IMR-90 (cell line): ENCODE measurements around the gene TULP4. TPM values are rescaled to one million over a fixed set of nuclear protein-coding genes. Genes with fewer than 3 reads are reported as not detected.

Experiments
- ATAC-seq: fragments of 200-7000 bp; cut with Tn5 transposase; 2 replicates; pipeline ENCODE4 v1.9.1; 2020; ENCODE audit warnings: low read depth, mild to moderate bottlenecking, moderate library complexity
- BruUV-seq: library from RNA; stranded (reverse); fragments of 400-500 nt; replicated peaks from 2 replicates; lab custom pipeline; 2021; lab: Mats Ljungman, UMichigan
- CTCF ChIA-PET: fragments of 300-600 bp; formaldehyde crosslinking; extraction: SDS; loops from one replicate; lab custom pipeline; 2021; ENCODE audit warnings: antibody characterized with exemption; lab: Yijun Ruan, JAX
- POLR2A ChIA-PET: fragments of 300-600 bp; sonication (Branson Sonifier 250); formaldehyde crosslinking; loops from one replicate; lab custom pipeline; 2022; ENCODE audit warnings: antibody characterized with exemption; ENCODE audit not compliant: unreplicated experiment; lab: Charles Lee
- DNase-seq: peaks from one replicate; pipeline ENCODE4 v3.0.0; 2013
- H2AFZ ChIP-seq: replicated peaks from 2 replicates; pipeline ENCODE3; 2013; ENCODE audit warnings: low read length, mild to moderate bottlenecking; ENCODE audit not compliant: poor library complexity
- H2AK5ac ChIP-seq: 2 replicates; pipeline ENCODE4 v1.6.1; 2013; ENCODE audit warnings: low read depth, low read length, inconsistent platforms
- H2AK9ac ChIP-seq: replicated peaks from 2 replicates; pipeline ENCODE3; 2013; ENCODE audit warnings: mild to moderate bottlenecking, low read depth, low read length, moderate library complexity; ENCODE audit not compliant: poor library complexity
- H2BK120ac ChIP-seq: 2 replicates; pipeline ENCODE4 v1.6.1; 2013; ENCODE audit warnings: low read depth, low read length, inconsistent platforms
- H2BK15ac ChIP-seq: 3 replicates; pipeline ENCODE4 v1.6.1; 2013; ENCODE audit warnings: low read depth, low read length, inconsistent platforms
- H2BK20ac ChIP-seq: 2 replicates; pipeline ENCODE4 v1.6.1; 2013; ENCODE audit warnings: low read depth, mild to moderate bottlenecking, inconsistent platforms, low read length, moderate library complexity
- H2BK5ac ChIP-seq: 2 replicates; pipeline ENCODE4 v1.6.1; 2013; ENCODE audit warnings: mild to moderate bottlenecking, low read depth, low read length, inconsistent platforms; ENCODE audit not compliant: poor library complexity, severe bottlenecking
- H3K14ac ChIP-seq: replicated peaks from 2 replicates; pipeline ENCODE4 v1.6.1; 2013; ENCODE audit warnings: low read depth, low read length, inconsistent platforms
- H3K18ac ChIP-seq: 2 replicates; pipeline ENCODE4 v1.6.1; 2013; ENCODE audit warnings: low read depth, low read length, control low read depth
- H3K23ac ChIP-seq: 2 replicates; pipeline ENCODE4 v1.6.1; 2013; ENCODE audit warnings: low read depth, low read length, inconsistent platforms
- H3K27ac ChIP-seq: 2 replicates; pipeline ENCODE4 v1.5.1; 2013; ENCODE audit warnings: mild to moderate bottlenecking, control low read depth, low read length; ENCODE audit not compliant: insufficient read depth
- H3K27me3 ChIP-seq: 2 replicates; pipeline ENCODE4 v1.6.1; 2013; ENCODE audit warnings: low read length; ENCODE audit not compliant: control insufficient read depth, insufficient read depth
- H3K36me3 ChIP-seq: 2 replicates; pipeline ENCODE4 v1.6.1; 2013; ENCODE audit warnings: low read length, mixed read lengths; ENCODE audit not compliant: control insufficient read depth, insufficient read depth
- H3K4ac ChIP-seq: 2 replicates; pipeline ENCODE4 v1.6.1; 2013; ENCODE audit warnings: low read depth, low read length, inconsistent platforms
- H3K4me1 ChIP-seq: 2 replicates; pipeline ENCODE4 v1.6.1; 2013; ENCODE audit warnings: low read length, mixed read lengths; ENCODE audit not compliant: control insufficient read depth, insufficient read depth
- H3K4me2 ChIP-seq: 2 replicates; pipeline ENCODE4 v1.6.1; 2013; ENCODE audit warnings: low read depth, mild to moderate bottlenecking, control low read depth, low read length, moderate library complexity
- H3K4me3 ChIP-seq: 2 replicates; pipeline ENCODE4 v1.5.1; 2013; ENCODE audit warnings: low read depth, mild to moderate bottlenecking, control low read depth, low read length, moderate library complexity; ENCODE audit not compliant: insufficient read depth
- H3K56ac ChIP-seq: 2 replicates; pipeline ENCODE4 v1.6.1; 2013; ENCODE audit warnings: low read length, inconsistent platforms; ENCODE audit not compliant: insufficient read depth; ENCODE audit errors: extremely low read depth
- H3K79me1 ChIP-seq, 2 experiments: 2 replicates each; pipeline ENCODE4 v1.6.1; 2013; ENCODE audit warnings: low read length in 2 of 2, inconsistent platforms in 1 of 2, low read depth in 1 of 2
- H3K9ac ChIP-seq: 2 replicates; pipeline ENCODE4 v1.6.1; 2013; ENCODE audit warnings: low read depth, low read length, control low read depth
- H3K9me1 ChIP-seq: 2 replicates; pipeline ENCODE4 v1.6.1; 2013; ENCODE audit warnings: low read length, inconsistent platforms; ENCODE audit not compliant: insufficient read depth
- H3K9me3 ChIP-seq: 2 replicates; pipeline ENCODE4 v1.6.1; 2013; ENCODE audit warnings: low read length; ENCODE audit not compliant: control insufficient read depth, insufficient read depth
- H4K20me1 ChIP-seq: 2 replicates; pipeline ENCODE4 v1.6.1; 2013; ENCODE audit warnings: low read length, inconsistent platforms; ENCODE audit not compliant: insufficient read depth
- H4K5ac ChIP-seq: 2 replicates; pipeline ENCODE4 v1.6.1; 2013; ENCODE audit warnings: mild to moderate bottlenecking, low read depth, low read length, control low read depth
- H4K8ac ChIP-seq, 2 experiments: 2 replicates each; pipeline ENCODE4 v1.6.1; 2013; ENCODE audit warnings: low read depth in 2 of 2, low read length in 2 of 2, control low read depth in 1 of 2, inconsistent platforms in 1 of 2
- H4K91ac ChIP-seq: 2 replicates; pipeline ENCODE4 v1.6.1; 2013; ENCODE audit warnings: low read depth, low read length, inconsistent platforms; ENCODE audit not compliant: insufficient read depth
- BHLHE40 ChIP-seq: fragments of 150-350 bp; IDR thresholded peaks from 2 replicates; pipeline ENCODE4 v1.6.1; 2016; ENCODE audit warnings: mild to moderate bottlenecking, low read depth, low read length
- CEBPB ChIP-seq: IDR thresholded peaks from 2 replicates; pipeline ENCODE4 v1.6.1; 2012; ENCODE audit warnings: low read depth, low read length, improper control_type of control experiment
- CHD1 ChIP-seq: IDR thresholded peaks from 2 replicates; pipeline ENCODE4 v1.6.1; 2012; ENCODE audit warnings: low read depth, low read length, improper control_type of control experiment
- CTCF ChIP-seq: conservative IDR thresholded peaks from 2 replicates; pipeline ENCODE4 v1.5.1; 2012; ENCODE audit warnings: mild to moderate bottlenecking, low read depth, low read length, improper control_type of control experiment
- FOS ChIP-seq: fragments of 150-350 bp; IDR thresholded peaks from 2 replicates; pipeline ENCODE4 v1.6.1; 2016; ENCODE audit warnings: low read depth, low read length
- MAFK ChIP-seq: IDR thresholded peaks from 2 replicates; pipeline ENCODE4 v1.6.1; 2012; ENCODE audit warnings: low read depth, low read length, improper control_type of control experiment
- MAZ ChIP-seq: IDR thresholded peaks from 2 replicates; pipeline ENCODE4 v1.6.1; 2012; ENCODE audit warnings: low read depth, mild to moderate bottlenecking, low read length, improper control_type of control experiment, moderate library complexity, borderline replicate concordance
- MXI1 ChIP-seq: IDR thresholded peaks from 2 replicates; pipeline ENCODE4 v1.6.1; 2012; ENCODE audit warnings: low read depth, mild to moderate bottlenecking, low read length, moderate library complexity, borderline replicate concordance
- NFE2L2 ChIP-seq: fragments of 150-350 bp; IDR thresholded peaks from 2 replicates; pipeline ENCODE4 v1.6.1; 2016; ENCODE audit warnings: low read depth, mild to moderate bottlenecking, low read length
- POLR2A ChIP-seq: IDR thresholded peaks from 2 replicates; pipeline ENCODE4 v1.6.1; 2012; ENCODE audit warnings: mild to moderate bottlenecking, low read depth, low read length
- RAD21 ChIP-seq: IDR thresholded peaks from 2 replicates; pipeline ENCODE4 v1.6.1; 2012; ENCODE audit warnings: low read length, improper control_type of control experiment
- RCOR1 ChIP-seq: IDR thresholded peaks from 2 replicates; pipeline ENCODE4 v1.6.1; 2012; ENCODE audit warnings: mild to moderate bottlenecking, low read length, improper control_type of control experiment; ENCODE audit not compliant: insufficient replicate concordance
- RFX5 ChIP-seq: IDR thresholded peaks from 2 replicates; pipeline ENCODE4 v1.8.0; 2012; ENCODE audit warnings: low read depth, mild to moderate bottlenecking, low read length, moderate library complexity
- SMC3 ChIP-seq: fragments of 150-350 bp; IDR thresholded peaks from 2 replicates; pipeline ENCODE4 v1.6.1; 2016; ENCODE audit warnings: low read depth, mild to moderate bottlenecking, antibody characterized with exemption, low read length, moderate library complexity
- WGBS, 2 experiments: methylation state at CpG; one replicate each; pipeline versions ENCODE4 v1.1.5 to v1.1.7; 2013; ENCODE audit warnings: missing lambda C conversion rate in 2 of 2; ENCODE audit not compliant: insufficient read length in 1 of 2; ENCODE audit errors: extremely low coverage in 2 of 2; 5-methylcytosine and 5-hydroxymethylcytosine counted together
- dilution Hi-C: fragments of 300-500 bp; cut with HindIII; formaldehyde crosslinking; loops from one replicate; pipeline ENCODE4 v1.14.3; 2018; ENCODE audit warnings: low sequenced_read_pairs; ENCODE audit not compliant: unreplicated experiment
- in situ Hi-C: fragments of 300-500 bp; cut with MboI; formaldehyde crosslinking; loops from 3 replicates; pipeline ENCODE4 v1.14.3; 2019; ENCODE audit warnings: low sequenced_read_pairs, inconsistent platforms, mixed read lengths
- intact Hi-C: fragments of 100-400 bp; cut with micrococcal nuclease; formaldehyde crosslinking; loops from 2 replicates; pipeline ENCODE4 v1.10.0; 2022
- polyA plus RNA-seq, 3 experiments: library from polyadenylated mRNA; depleted of rRNA; stranded (reverse); fragments of >200 nt; gene quantifications; 2 replicates each; pipeline ENCODE4 v1.2.3, GENCODE V29; 2012; ENCODE audit warnings: low replicate concordance in 1 of 3
- total RNA-seq: library from RNA; depleted of rRNA; stranded (reverse); fragments of >200 nt; gene quantifications from 2 replicates; pipeline ENCODE4 v1.2.3, GENCODE V29; 2012
- TF ChIP-seq, protein P1 (sequence below): fragments of 150-350 bp; IDR thresholded peaks from 2 replicates; pipeline ENCODE4 v1.6.1; 2017; ENCODE audit warnings: mild to moderate bottlenecking, antibody characterized with exemption, low read length, low read depth

TULP4 gene
- total and polyA plus RNA-seq, 2 of the 4 experiments (the other 2 are of a cell fraction) = 8.1 to 30.6 TPM

DNA sequence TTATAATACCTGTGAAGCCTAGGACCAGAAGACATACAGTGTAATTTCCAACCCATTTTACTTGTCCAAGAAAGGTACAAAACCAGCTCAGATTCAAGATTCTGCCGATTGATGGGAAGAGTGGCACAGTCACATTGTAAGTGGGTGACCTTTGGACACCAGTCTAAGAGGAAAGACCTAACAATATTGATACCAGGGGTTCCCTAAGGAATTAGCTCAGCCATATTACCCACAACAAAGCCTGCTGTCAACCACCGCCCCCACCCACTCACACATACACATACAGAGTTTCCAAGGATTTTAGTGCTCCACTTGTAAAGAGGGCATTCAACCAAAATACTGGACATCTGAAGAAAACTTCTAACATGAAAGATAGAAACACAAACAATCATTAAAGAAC is 219.7 kb downstream of the TULP4 start:
- Histone ChIP-seq H2AK9ac (no peak overlapping the region), H3K79me1 (no peaks in the 10 kb centered on the region), H2BK15ac (no peak overlapping the region), H3K27ac (no peak overlapping the region), H4K91ac (no peak overlapping the region), H3K27me3 (peaks cover 13% of the 10 kb centered on the region), H3K56ac (no peak overlapping the region), H3K4me2 (no peak overlapping the region), H4K5ac (no peak overlapping the region), H3K36me3 (no peaks in the 10 kb centered on the region), H3K9ac (no peak overlapping the region), H2BK20ac (no peak overlapping the region), H2AK5ac (no peak overlapping the region), H3K18ac (no peak overlapping the region), H3K4me1 (no peaks in the 10 kb centered on the region), H2BK120ac (no peak overlapping the region), H4K8ac (no peak overlapping the region), H3K9me3 (no peaks in the 10 kb centered on the region; the same call in 1 of the 2 replicates), H3K4ac (no peak overlapping the region), H3K23ac (peak overlapping the region; percentile 38; the same call in 1 of the 2 replicates), H4K20me1 (no peaks in the 10 kb centered on the region), H3K14ac (no peak overlapping the region), H3K9me1 (no peaks in the 10 kb centered on the region), H2BK5ac (no peak overlapping the region), H3K4me3 (no peak overlapping the region), H2AFZ (no peak overlapping the region)
- POLR2A ChIA-PET = no interaction called here
- CTCF ChIA-PET = no interaction called here
- ATAC-seq (no peak), DNase-seq (no peak)
- no CpG with 5 or more reads among the region's 2 CpGs for WGBS, 2 experiments
- in situ Hi-C loops (no loop called here), intact Hi-C loops (no loop called here), dilution Hi-C loops (no loop called here)
- no TSS peak for BruUV-seq
- TF ChIP-seq MAZ (no peak), RCOR1 (no peak), RAD21 (no peak), MAFK (no peak), CEBPB (no peak), SMC3 (no peak), POLR2A (no peak), BHLHE40 (no peak), MXI1 (no peak), RFX5 (no peak), CTCF (no peak), FOS (no peak), NFE2L2 (no peak), CHD1 (no peak)
- TF ChIP-seq, protein P1, sequence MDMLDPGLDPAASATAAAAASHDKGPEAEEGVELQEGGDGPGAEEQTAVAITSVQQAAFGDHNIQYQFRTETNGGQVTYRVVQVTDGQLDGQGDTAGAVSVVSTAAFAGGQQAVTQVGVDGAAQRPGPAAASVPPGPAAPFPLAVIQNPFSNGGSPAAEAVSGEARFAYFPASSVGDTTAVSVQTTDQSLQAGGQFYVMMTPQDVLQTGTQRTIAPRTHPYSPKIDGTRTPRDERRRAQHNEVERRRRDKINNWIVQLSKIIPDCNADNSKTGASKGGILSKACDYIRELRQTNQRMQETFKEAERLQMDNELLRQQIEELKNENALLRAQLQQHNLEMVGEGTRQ = no peak
